Measurements from ENCODE around the gene NR0B2. TPM values are rescaled to one million over a fixed set of nuclear protein-coding genes. Genes with fewer than 3 reads are reported as not detected.
A peak's percentile ranks its signal among the peaks of the same experiment; 100 is the strongest.

NR0B2 gene
- total RNA-seq, 1 donor from 2014 or later, result not detected

GRCh38 chr1:26889551-26890466, 24.0 kb downstream of the NR0B2 start, which contains the start of gene GPN2:
Gene GPN2, minus strand, starts transcription at chr1:26890283. Its CDS starts 187 bp downstream, at chr1:26890096.
- H3K27ac ChIP-seq (ENCODE audit: low read depth, low read length), result peak within 1 kb of the TSS; percentile 91
- peaks cover 39% of the 10 kb centered on the region for H4K20me1 ChIP-seq (ENCODE audit: insufficient read depth, low read length)
- TF ChIP-seq CTCF (IDR thresholded peaks at IDR 0.05; ENCODE audit: insufficient read depth, low read depth, low read length), result no peak
- TF ChIP-seq EZH2 (IDR thresholded peaks at IDR 0.05; ENCODE audit: insufficient read depth, low read length), result no peak
- no peaks in the 10 kb centered on the region for H3K27me3 ChIP-seq (ENCODE audit: insufficient read depth, low read length)
- H3K4me1 ChIP-seq (ENCODE audit: insufficient read depth, low read length), result peaks cover 16% of the 10 kb centered on the region
- H3K27me3 Mint-ChIP-seq (ENCODE audit: low read depth, unreplicated experiment), result no peaks in the 10 kb centered on the region
- peak within 1 kb of the TSS; percentile 98 for H2AFZ ChIP-seq (ENCODE audit: low read depth, low read length)
- H3K36me3 Mint-ChIP-seq (ENCODE audit: low read depth, unreplicated experiment), result peaks cover 26% of the 10 kb centered on the region
- H3K9me3 ChIP-seq (ENCODE audit: insufficient read depth, low read depth, low read length), result no peaks in the 10 kb centered on the region
- DNase-seq (ENCODE audit: low read depth) (peak; percentile 63), FAIRE-seq (no peak)
- no peaks in the 10 kb centered on the region for H3K9me3 Mint-ChIP-seq (ENCODE audit: unreplicated experiment)
- peak within 1 kb of the TSS; percentile 98 for H3K9ac ChIP-seq (ENCODE audit: low read length)
- H3K4me2 ChIP-seq (ENCODE audit: low read length), result peak within 1 kb of the TSS; percentile 97
- peaks cover 39% of the 10 kb centered on the region for H3K79me2 ChIP-seq (ENCODE audit: insufficient read depth, low read length)
- H3K36me3 ChIP-seq (ENCODE audit: insufficient read depth, low read length), result peaks cover 42% of the 10 kb centered on the region
- peak within 1 kb of the TSS; percentile 86 for H3K27ac Mint-ChIP-seq (ENCODE audit: unreplicated experiment)
- H3K4me1 Mint-ChIP-seq (ENCODE audit: low read depth, unreplicated experiment), result peaks cover 12% of the 10 kb centered on the region
- H3K4me3 ChIP-seq (ENCODE audit: insufficient read depth, low read depth, low read length), result peak within 1 kb of the TSS; percentile 95
- H3K4me3 Mint-ChIP-seq (ENCODE audit: unreplicated experiment), result peak within 1 kb of the TSS; percentile 97

- FAIRE-seq (no peak), DNase-seq (ENCODE audit: low read depth) (no peak)
- peaks cover 22% of the 10 kb centered on the region for H3K36me3 Mint-ChIP-seq (ENCODE audit: low read depth, unreplicated experiment)
- Histone ChIP-seq H3K4me2 (ENCODE audit: low read length) (peak overlapping the region; percentile 97), H3K4me3 (ENCODE audit: insufficient read depth, low read depth, low read length) (no peak overlapping the region), H2AFZ (ENCODE audit: low read depth, low read length) (no peak overlapping the region), H3K27ac (ENCODE audit: low read depth, low read length) (no peak overlapping the region), H3K79me2 (ENCODE audit: insufficient read depth, low read length) (peaks cover 31% of the 10 kb centered on the region), H3K9ac (ENCODE audit: low read length) (peak overlapping the region; percentile 98), H3K9me3 (ENCODE audit: insufficient read depth, low read depth, low read length) (no peaks in the 10 kb centered on the region), H3K36me3 (ENCODE audit: insufficient read depth, low read length) (peaks cover 49% of the 10 kb centered on the region), H3K4me1 (ENCODE audit: insufficient read depth, low read length) (peaks cover 16% of the 10 kb centered on the region), H4K20me1 (ENCODE audit: insufficient read depth, low read length) (peaks cover 46% of the 10 kb centered on the region), H3K27me3 (ENCODE audit: insufficient read depth, low read length) (no peaks in the 10 kb centered on the region)
- peak overlapping the region; percentile 97 for H3K4me3 Mint-ChIP-seq (ENCODE audit: unreplicated experiment)
- H3K4me1 Mint-ChIP-seq (ENCODE audit: low read depth, unreplicated experiment), result peaks cover 12% of the 10 kb centered on the region
- no peaks in the 10 kb centered on the region for H3K27me3 Mint-ChIP-seq (ENCODE audit: low read depth, unreplicated experiment)
- TF ChIP-seq EZH2 (IDR thresholded peaks at IDR 0.05; ENCODE audit: insufficient read depth, low read length) (no peak), CTCF (IDR thresholded peaks at IDR 0.05; ENCODE audit: insufficient read depth, low read depth, low read length) (no peak)
- H3K27ac Mint-ChIP-seq (ENCODE audit: unreplicated experiment), result no peak overlapping the region
- H3K9me3 Mint-ChIP-seq (ENCODE audit: unreplicated experiment), result no peaks in the 10 kb centered on the region
Measured at GRCh38 chr1:26888231-26888630, 25.5 kb downstream of the NR0B2 start.

All from astrocyte (in vitro differentiated cells and primary cell).